ENCODE results near the gene MATK. TPM values are rescaled to one million over a fixed set of nuclear protein-coding genes. Genes with fewer than 3 reads are reported as not detected.

MATK gene, protein sequence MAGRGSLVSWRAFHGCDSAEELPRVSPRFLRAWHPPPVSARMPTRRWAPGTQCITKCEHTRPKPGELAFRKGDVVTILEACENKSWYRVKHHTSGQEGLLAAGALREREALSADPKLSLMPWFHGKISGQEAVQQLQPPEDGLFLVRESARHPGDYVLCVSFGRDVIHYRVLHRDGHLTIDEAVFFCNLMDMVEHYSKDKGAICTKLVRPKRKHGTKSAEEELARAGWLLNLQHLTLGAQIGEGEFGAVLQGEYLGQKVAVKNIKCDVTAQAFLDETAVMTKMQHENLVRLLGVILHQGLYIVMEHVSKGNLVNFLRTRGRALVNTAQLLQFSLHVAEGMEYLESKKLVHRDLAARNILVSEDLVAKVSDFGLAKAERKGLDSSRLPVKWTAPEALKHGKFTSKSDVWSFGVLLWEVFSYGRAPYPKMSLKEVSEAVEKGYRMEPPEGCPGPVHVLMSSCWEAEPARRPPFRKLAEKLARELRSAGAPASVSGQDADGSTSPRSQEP
- 1 to 10 TPM in 2 of 4 donors, under 1 TPM in 2; 0.51 to 1.8 (median 1.0) TPM for total RNA-seq
- 0.36 TPM for polyA plus RNA-seq
- long read RNA-seq, donor 1, partial matches to known transcripts = 3 of 5 reads
- long read RNA-seq, donor 1, other reads (novel, unspliced or antisense) = 0 of 5 reads
- long read RNA-seq, donor 2 = 0 reads
- long read RNA-seq, donor 3 = 0 reads
- long read RNA-seq, donor 4, partial matches to known transcripts = 0 of 2 reads
- long read RNA-seq, donor 4, other reads (novel, unspliced or antisense) = 0 of 2 reads

DNA sequence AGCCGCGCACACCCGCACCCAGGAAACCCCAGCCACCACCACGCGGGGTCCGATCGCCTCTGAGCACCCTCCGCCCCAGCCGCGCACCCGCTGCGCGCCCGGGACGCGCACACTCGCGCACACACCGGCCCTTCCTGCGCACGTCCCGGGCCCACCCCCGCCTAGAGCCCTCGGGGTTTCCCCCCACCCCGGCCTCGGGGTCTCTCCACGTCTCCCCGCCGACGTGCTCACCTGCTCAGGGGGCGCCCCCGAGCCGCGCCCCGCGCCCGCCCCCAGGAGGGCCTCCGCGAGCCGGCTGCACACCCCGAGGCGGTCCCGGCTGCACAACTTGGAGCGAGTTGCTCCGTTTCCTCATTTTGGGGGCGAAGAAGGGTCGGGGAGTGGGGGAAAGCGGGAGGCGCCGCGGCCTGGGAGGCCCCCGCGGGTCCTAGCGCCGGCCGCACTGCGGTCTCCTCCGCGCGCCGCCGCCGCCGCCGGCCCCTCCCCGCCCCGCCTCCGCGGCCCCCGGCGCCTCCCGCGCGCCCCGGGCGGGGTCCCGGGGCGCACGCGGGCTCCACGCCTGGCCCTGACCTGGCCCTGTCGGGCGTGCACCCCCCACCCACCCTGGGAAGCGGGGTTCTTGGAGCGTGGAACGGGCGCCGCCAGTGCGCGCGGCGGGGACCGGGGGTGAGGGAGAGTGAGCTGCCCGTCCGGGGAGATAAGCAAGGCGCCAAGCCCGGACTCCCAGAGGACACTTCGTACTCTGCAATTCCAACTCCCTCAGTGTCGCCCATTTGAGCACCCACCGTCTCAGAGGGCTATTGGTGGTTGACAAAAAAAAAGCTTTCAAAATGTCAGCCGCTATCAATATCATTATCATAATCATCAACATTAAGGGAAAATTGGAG, at the start of gene MATK:
Gene MATK, minus strand, starts transcription at position 444 of the 887 bp plus-strand sequence. CDS start 1,246 bp downstream, outside the sequence.
- Histone ChIP-seq H3K27me3 (ENCODE audit: control insufficient read depth, insufficient read depth) (no peaks in the 10 kb centered on the region), H3K9me3 (ENCODE audit: control insufficient read depth, low read length) (peaks cover 10% of the 10 kb centered on the region), H3K4me3 (ENCODE audit: low read length) (peak within 1 kb of the TSS; percentile 36), H3K27ac (ENCODE audit: low read length) (no peak within 1 kb of the TSS), H3K4me1 (ENCODE audit: control insufficient read depth, insufficient read depth, low read length) (no peaks in the 10 kb centered on the region)
- ATAC-seq (peak in 1 of 2 donors; percentile 24), DNase-seq (peak in 1 of 3 donors; percentile 44)
- intact Hi-C loops (cut with DNase I) = no loop called here
- WGBS = 3% methylated on average over 101 of the region's 101 CpGs

DNA sequence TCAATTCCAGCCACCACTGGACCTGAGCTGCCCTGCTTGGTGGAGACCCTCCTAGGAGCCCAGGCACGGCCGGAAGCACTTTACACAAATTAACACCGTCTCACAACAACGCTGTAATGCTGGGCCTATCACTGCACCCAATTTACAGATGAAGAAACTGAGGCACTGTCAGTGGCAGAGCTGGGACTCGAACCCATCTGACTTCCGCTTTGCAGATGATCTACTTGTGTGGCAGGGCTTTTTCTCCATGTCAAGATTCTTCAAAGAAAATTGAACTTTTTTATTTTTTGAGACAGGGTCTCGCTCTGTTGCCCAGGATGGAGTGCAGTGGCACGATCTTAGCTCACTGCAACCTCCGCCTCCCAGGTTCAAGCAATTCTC, 48.9 kb upstream of the MATK start:
- intact Hi-C loops (cut with DNase I) = no loop called here
- H3K4me1 ChIP-seq (ENCODE audit: control insufficient read depth, insufficient read depth, low read length) = no peaks in the 10 kb centered on the region
- H3K4me3 ChIP-seq (ENCODE audit: low read length) = no peak overlapping the region
- ATAC-seq (no peak), DNase-seq (no peak)
- no peaks in the 10 kb centered on the region for H3K27me3 ChIP-seq (ENCODE audit: control insufficient read depth, insufficient read depth)
- no peaks in the 10 kb centered on the region for H3K9me3 ChIP-seq (ENCODE audit: control insufficient read depth, low read length)
- no peak overlapping the region for H3K27ac ChIP-seq (ENCODE audit: low read length)
- 88% methylated on average over 9 of the region's 9 CpGs for WGBS

DNA sequence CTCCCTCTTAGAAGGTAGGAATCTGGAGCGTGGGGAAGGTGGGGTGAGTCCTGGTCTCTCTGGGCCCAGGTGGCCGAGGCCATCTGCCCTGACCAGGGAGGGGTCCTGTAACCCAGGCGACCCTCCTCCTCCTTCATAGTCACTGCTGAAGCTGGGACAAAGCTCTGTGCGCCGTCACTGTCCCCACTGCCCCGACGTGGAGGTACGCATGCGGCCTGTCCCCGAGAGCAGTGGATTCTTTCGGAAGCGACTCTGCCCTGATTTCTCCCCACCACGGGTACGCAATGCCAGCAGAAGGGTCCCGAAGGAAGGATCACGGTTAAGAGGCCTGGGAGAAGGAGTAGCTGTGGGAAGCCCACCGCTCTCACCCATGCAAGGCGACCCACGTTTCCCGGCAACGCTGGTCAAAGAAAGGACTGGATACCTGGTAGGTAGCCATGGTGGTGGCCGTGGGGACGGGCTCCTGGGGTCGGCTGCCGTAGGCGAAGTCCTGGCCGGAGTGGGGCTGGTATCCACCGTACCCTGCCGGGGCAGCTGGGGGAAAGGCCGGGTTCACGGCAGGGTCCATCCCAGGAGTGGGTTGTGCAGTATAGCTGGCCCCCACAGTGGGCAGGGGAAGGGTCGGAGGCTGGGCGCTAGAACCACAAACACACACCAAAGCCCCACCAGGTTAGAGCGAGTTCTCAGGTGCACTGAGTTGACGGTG, 48.3 kb upstream of the MATK start:
- H3K4me3 ChIP-seq (ENCODE audit: low read length) = no peak overlapping the region
- intact Hi-C loops (cut with DNase I) = no loop called here
- no peaks in the 10 kb centered on the region for H3K9me3 ChIP-seq (ENCODE audit: control insufficient read depth, low read length)
- 89% methylated on average over 35 of the region's 35 CpGs for WGBS
- H3K27ac ChIP-seq (ENCODE audit: low read length) = no peak overlapping the region
- DNase-seq (no peak), ATAC-seq (no peak)
- H3K4me1 ChIP-seq (ENCODE audit: control insufficient read depth, insufficient read depth, low read length) = no peaks in the 10 kb centered on the region
- H3K27me3 ChIP-seq (ENCODE audit: control insufficient read depth, insufficient read depth) = no peaks in the 10 kb centered on the region

DNA sequence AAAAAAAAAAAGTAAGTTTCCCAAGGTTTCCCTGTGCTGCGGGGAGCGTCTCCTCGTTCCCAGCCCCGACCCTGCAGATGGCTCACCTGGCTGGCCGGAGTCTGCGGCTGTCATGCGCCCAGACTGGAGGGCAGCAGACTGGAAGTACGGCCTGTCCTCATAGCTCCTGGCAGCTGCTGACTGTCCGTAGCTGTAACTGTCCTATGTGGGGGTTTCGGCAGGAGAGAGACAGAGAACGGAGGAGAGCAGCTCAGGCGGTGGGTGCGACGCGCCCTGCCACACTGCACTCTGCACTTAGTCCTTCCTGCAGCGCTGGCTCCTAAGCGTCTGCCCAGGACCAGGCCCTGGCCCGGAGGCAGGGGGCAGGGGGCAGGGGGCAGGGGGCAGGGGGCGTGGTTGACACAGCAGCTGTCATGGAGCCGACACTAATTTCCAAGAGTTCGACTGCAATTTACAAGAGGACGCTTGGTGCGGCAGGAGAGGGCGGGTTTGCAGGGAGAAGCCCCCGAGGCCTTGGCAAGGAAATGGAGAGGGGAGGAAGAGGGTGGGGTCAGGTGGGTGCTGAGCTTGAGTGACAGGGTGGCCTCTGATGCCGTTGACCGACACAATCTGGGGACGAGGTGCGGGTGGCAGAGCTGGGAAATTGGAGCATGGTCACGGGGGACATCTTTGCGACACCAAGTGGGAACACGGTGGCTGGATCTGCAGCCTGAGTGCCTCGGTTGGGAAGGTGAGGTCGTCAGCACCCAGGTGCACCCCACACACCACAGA, 47.6 kb upstream of the MATK start:
- no peak overlapping the region for H3K27ac ChIP-seq (ENCODE audit: low read length)
- H3K9me3 ChIP-seq (ENCODE audit: control insufficient read depth, low read length) = no peaks in the 10 kb centered on the region
- H3K4me1 ChIP-seq (ENCODE audit: control insufficient read depth, insufficient read depth, low read length) = no peaks in the 10 kb centered on the region
- ATAC-seq (no peak), DNase-seq (no peak)
- no peak overlapping the region for H3K4me3 ChIP-seq (ENCODE audit: low read length)
- 61% methylated on average over 34 of the region's 34 CpGs for WGBS
- no peaks in the 10 kb centered on the region for H3K27me3 ChIP-seq (ENCODE audit: control insufficient read depth, insufficient read depth)
- intact Hi-C loops (cut with DNase I) = no loop called here

DNA sequence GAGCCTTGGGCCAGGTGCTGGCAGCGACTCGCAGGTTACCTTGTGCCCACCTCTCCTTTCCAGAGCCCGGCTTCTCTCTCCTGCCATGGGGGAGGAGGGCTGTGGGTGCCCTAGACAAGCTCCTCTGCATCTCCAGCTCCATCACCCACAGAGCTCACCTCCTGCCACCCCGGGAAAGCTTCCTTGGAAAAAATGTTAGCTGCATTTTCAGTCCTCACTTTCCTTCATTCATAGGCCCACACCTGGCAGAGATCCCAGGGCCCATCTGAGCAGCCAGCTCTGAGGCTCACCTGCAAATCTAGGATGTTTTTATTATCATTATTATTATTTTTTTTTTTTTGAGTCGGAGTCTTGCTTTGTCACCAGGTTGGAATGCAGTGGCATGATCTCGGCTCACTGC, 45.8 kb upstream of the MATK start:
- Histone ChIP-seq H3K27ac (ENCODE audit: low read length) (no peak overlapping the region), H3K9me3 (ENCODE audit: control insufficient read depth, low read length) (no peaks in the 10 kb centered on the region), H3K4me1 (ENCODE audit: control insufficient read depth, insufficient read depth, low read length) (no peaks in the 10 kb centered on the region), H3K4me3 (ENCODE audit: low read length) (no peak overlapping the region), H3K27me3 (ENCODE audit: control insufficient read depth, insufficient read depth) (no peaks in the 10 kb centered on the region)
- WGBS = 92% methylated on average over 6 of the region's 6 CpGs
- ATAC-seq (no peak), DNase-seq (no peak)
- intact Hi-C loops (cut with DNase I) = no loop called here

DNA sequence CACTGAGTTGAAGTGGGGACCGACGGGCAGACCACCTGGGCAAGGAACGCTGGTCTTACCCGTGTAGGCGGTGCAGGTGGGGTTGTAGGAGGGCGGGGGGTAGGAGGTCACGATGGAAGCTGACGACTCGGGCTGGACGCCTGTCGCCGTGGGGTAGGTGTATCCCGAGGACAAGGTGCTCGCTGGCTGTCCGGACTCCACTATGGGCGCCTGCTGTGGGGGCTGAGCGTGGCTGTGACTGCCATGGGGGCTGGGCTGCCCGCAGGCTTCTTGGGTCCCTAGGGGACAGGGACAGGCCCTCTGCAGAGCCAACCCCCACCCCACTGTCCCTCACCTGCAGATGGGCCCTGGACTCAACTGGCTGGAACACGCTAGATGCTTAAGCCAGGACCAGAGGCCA, 45.4 kb upstream of the MATK start:
- Histone ChIP-seq H3K27ac (ENCODE audit: low read length) (no peak overlapping the region), H3K27me3 (ENCODE audit: control insufficient read depth, insufficient read depth) (no peaks in the 10 kb centered on the region), H3K9me3 (ENCODE audit: control insufficient read depth, low read length) (no peaks in the 10 kb centered on the region), H3K4me1 (ENCODE audit: control insufficient read depth, insufficient read depth, low read length) (no peaks in the 10 kb centered on the region), H3K4me3 (ENCODE audit: low read length) (no peak overlapping the region)
- 69% methylated on average over 19 of the region's 19 CpGs for WGBS
- DNase-seq = no peak
- peak in 1 of 2 donors; percentile 22 for ATAC-seq
- intact Hi-C loops (cut with DNase I) = no loop called here

DNA sequence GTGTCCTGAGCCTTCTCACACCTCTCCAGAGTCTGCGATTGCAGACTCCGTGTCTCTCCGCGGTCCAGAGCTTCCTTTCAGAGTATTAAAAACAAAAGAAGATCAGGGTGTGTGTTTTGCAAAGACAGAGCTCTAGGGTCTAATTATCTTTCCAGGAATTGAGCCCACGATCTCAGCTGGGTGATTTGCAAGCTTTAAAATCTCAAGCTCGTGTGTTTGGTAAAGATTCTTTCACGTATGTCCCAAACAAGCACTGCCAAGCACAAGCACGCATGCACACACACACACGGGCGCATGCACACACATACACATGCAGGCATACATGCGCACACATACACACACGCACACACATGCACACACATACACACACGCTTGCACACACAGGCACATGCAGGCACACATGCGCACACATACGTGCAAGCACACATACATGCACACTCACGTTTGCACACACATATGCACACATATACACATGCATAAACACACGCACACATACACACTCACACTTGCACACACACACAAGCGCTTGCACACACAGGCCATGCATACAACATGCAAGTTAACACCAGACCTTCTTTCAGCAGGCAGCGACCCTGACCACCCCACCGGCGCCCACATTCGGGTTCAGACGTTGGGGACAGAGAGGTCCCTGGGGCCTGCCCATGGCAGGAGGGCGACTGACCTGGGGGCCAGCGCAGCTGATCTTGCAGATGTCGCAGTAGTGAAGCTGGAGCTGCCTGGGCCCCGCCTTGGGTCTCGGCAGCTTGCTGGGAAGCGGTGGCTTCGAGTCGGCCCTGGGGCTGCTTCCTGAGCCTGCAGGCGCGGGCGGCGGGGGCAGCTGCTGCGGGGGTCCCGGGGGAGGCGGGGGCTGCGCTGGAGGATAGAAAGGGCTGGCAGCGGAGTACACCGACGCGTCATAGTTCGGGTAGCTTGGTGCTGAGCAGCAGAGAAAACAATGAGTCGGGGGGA, 44.7 kb upstream of the MATK start:
- Histone ChIP-seq H3K4me3 (ENCODE audit: low read length) (no peak overlapping the region), H3K9me3 (ENCODE audit: control insufficient read depth, low read length) (no peaks in the 10 kb centered on the region), H3K27ac (ENCODE audit: low read length) (no peak overlapping the region), H3K4me1 (ENCODE audit: control insufficient read depth, insufficient read depth, low read length) (no peaks in the 10 kb centered on the region), H3K27me3 (ENCODE audit: control insufficient read depth, insufficient read depth) (no peaks in the 10 kb centered on the region)
- 51% methylated on average over 45 of the region's 45 CpGs for WGBS
- no peak for DNase-seq
- intact Hi-C loops (cut with DNase I) = no loop called here
- ATAC-seq = no peak

DNA sequence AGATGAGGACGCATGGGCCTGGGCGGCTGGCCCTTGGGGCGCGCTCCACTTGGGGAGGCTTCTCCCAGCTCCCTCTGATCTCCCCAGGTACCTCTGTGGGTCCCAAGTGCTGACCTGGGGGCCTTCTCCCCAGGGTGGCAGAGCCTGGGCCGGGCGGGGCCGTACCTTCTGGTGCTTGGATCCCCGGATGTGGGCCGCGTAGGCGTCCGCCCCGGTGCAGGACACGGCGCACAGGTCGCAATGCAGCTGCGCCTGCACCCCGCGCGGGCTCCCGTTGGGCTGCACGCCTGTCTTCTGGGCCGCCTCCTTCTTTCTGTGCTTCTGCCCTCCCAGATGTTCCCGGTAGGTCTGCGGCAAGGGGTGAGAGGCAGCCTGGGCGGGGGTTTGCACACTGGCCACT, 41.1 kb upstream of the MATK start:
- DNase-seq = no peak
- H3K9me3 ChIP-seq (ENCODE audit: control insufficient read depth, low read length) = no peaks in the 10 kb centered on the region
- H3K27ac ChIP-seq (ENCODE audit: low read length) = no peak overlapping the region
- intact Hi-C loops (cut with DNase I) = no loop called here
- H3K4me3 ChIP-seq (ENCODE audit: low read length) = no peak overlapping the region
- no peaks in the 10 kb centered on the region for H3K4me1 ChIP-seq (ENCODE audit: control insufficient read depth, insufficient read depth, low read length)
- no peaks in the 10 kb centered on the region for H3K27me3 ChIP-seq (ENCODE audit: control insufficient read depth, insufficient read depth)
- peak in 1 of 2 donors; percentile 29 for ATAC-seq
- 94% methylated on average over 26 of the region's 26 CpGs for WGBS

DNA sequence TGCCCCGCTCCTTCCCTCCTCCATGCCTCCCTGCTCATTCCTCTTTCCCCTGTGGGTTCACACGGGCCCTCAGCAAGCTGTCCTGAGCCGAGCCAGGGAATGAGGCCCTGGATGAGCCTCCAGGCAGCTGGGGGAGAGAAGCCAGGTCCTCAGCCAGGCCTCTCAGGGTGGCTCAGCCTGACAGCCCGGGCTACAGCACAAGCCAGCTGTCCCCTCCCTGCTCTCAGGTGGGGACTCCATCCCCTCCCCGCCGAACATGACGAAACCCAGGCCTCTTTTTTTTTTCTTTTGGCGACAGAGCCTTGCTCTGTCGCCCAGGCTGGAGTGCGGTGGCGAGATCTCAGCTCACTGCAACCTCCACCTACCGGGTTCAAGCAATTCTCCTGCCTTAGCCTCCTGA, 40.0 kb upstream of the MATK start:
- WGBS = 54% methylated on average over 12 of the region's 12 CpGs
- H3K27me3 ChIP-seq (ENCODE audit: control insufficient read depth, insufficient read depth) = no peaks in the 10 kb centered on the region

More for the DNA sequence above, 40.0 kb upstream of the MATK start:
- H3K27ac ChIP-seq (ENCODE audit: low read length) = no peak overlapping the region
- DNase-seq = no peak
- H3K4me3 ChIP-seq (ENCODE audit: low read length) = no peak overlapping the region
- no peak for ATAC-seq
- H3K9me3 ChIP-seq (ENCODE audit: control insufficient read depth, low read length) = no peaks in the 10 kb centered on the region
- H3K4me1 ChIP-seq (ENCODE audit: control insufficient read depth, insufficient read depth, low read length) = no peaks in the 10 kb centered on the region
- intact Hi-C loops (cut with DNase I) = no loop called here

All from right cardiac atrium (tissue), 5 donors.